Testis (tissue), 3 donors: Measurements from ENCODE around the gene SUZ12. TPM values are rescaled to one million over a fixed set of nuclear protein-coding genes. Genes with fewer than 3 reads are reported as not detected.
"Not testable (repeated sequence)": the region's sequence is repeated elsewhere in the genome, so short reads cannot be mapped to it uniquely, and the experiment has no call there.

Experiments used
- DNase-seq: peaks from one replicate; pipeline ENCODE4 v3.0.0-alpha.2; 2019
- H3K27ac ChIP-seq, 2 donors: fragments of 200-600 bp; sonication (generic); one replicate each; pipeline ENCODE4 v1.5.1; 2019
- H3K27me3 ChIP-seq: fragments of 200-600 bp; sonication (generic); one replicate; pipeline ENCODE4 v1.5.1; 2019
- H3K36me3 ChIP-seq: fragments of 200-600 bp; sonication (generic); one replicate; pipeline ENCODE4 v1.5.1; 2017; ENCODE audit warnings: low read depth; ENCODE audit errors: missing control alignments
- H3K4me1 ChIP-seq: fragments of 200-600 bp; sonication (generic); one replicate; pipeline ENCODE4 v1.5.1; 2019
- H3K4me3 ChIP-seq, 2 donors: fragments of 200-600 bp; sonication (generic); one replicate each; pipeline ENCODE4 v1.5.1; 2017 to 2019
- H3K9me3 ChIP-seq: fragments of 200-600 bp; sonication (generic); one replicate; pipeline ENCODE4 v1.5.1; 2017
- POLR2A ChIP-seq: fragments of 450-650 bp; IDR thresholded peaks from one replicate; pipeline ENCODE4 v1.6.1; 2017; ENCODE audit warnings: antibody characterized with exemption, mild to moderate bottlenecking, moderate library complexity
- whole genome bisulfite sequencing, 2 donors: methylation state at CpG; one replicate each; pipeline ENCODE4 v1.1.5; 2018; 5-methylcytosine and 5-hydroxymethylcytosine counted together
- intact Hi-C: fragments of 100-400 bp; cut with DNase I; formaldehyde crosslinking; loops from one replicate; pipeline ENCODE4 v1.15.1; 2023; ENCODE audit warnings: low total_unique reads
- polyA plus RNA-seq: library from polyadenylated mRNA; stranded (reverse); fragments of 350-450 nt; fragmentation: Illumina TruSeq; extraction: RNeasy Lipid Tissue Mini Kit (QIAGEN cat#74804); gene quantifications from one replicate; pipeline ENCODE4 v1.2.3, GENCODE V29; 2014; ENCODE audit warnings: low read depth, low replicate concordance; ENCODE audit not compliant: insufficient read depth
- total RNA-seq, 2 donors: library from RNA; depleted of rRNA; stranded (reverse); fragments of >200 nt; gene quantifications; one replicate each; pipeline ENCODE4 v1.2.3, GENCODE V29; 2016
- TF ChIP-seq, protein P1 (sequence below), 3 experiments: fragments of 450-650 bp in 2 of 3; fragments of 200-600 bp in 1 of 3; sonication (generic) in 1 of 3; IDR thresholded peaks; one replicate each; pipeline ENCODE4 v1.5.1; 2016 to 2019; ENCODE audit warnings: antibody characterized with exemption in 3 of 3, mild to moderate bottlenecking in 2 of 3, moderate library complexity in 1 of 3

SUZ12 gene
- total and polyA plus RNA-seq, 3 donors from 2014 or later, result 31.1 to 42.0 (median 38.2) TPM

DNA sequence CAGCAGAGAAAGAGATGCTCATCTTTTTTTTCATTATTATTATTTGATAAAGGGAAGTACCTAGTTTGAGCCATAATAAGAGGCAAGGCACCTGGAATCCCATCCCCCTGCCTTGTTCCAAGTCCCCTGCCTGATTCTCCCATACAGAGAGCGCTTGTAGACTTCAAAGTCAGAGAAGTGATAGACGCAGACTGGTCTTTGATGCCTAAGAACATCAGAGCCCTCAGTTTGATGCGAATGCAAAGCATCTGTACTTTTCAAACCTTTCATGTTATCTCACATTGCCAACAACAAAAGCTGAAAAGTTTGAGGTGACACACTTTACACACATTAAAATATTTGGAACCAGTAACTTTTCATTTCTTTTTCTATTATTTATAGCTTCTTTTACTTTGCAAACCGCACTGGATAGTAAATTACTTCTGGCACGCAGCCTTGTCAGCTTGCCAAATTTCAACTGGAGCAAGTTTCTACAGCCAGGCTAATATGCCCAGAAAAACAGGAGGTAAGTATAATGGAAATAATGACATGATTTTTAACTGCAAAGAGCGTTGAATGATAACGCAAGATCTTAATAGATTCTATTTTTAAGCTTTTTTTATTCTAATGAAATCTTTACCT lies 29.4 kb upstream of the SUZ12 start:
- no peak overlapping the region for H3K27ac ChIP-seq
- no peaks in the 10 kb centered on the region for H3K27me3 ChIP-seq
- WGBS, 2 donors, result 23 to 38% methylated on average over 7 of the region's 7 CpGs
- intact Hi-C loops, result no loop called here
- peak; percentile 55 for DNase-seq
- H3K36me3 ChIP-seq, result no peaks in the 10 kb centered on the region
- no peaks in the 10 kb centered on the region for H3K9me3 ChIP-seq
- H3K4me3 ChIP-seq, result no peak overlapping the region
- no peak for TF ChIP-seq POLR2A
- TF ChIP-seq, protein P1, sequence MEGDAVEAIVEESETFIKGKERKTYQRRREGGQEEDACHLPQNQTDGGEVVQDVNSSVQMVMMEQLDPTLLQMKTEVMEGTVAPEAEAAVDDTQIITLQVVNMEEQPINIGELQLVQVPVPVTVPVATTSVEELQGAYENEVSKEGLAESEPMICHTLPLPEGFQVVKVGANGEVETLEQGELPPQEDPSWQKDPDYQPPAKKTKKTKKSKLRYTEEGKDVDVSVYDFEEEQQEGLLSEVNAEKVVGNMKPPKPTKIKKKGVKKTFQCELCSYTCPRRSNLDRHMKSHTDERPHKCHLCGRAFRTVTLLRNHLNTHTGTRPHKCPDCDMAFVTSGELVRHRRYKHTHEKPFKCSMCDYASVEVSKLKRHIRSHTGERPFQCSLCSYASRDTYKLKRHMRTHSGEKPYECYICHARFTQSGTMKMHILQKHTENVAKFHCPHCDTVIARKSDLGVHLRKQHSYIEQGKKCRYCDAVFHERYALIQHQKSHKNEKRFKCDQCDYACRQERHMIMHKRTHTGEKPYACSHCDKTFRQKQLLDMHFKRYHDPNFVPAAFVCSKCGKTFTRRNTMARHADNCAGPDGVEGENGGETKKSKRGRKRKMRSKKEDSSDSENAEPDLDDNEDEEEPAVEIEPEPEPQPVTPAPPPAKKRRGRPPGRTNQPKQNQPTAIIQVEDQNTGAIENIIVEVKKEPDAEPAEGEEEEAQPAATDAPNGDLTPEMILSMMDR (IDR thresholded peaks at IDR 0.05), result no peak
- no peaks in the 10 kb centered on the region for H3K4me1 ChIP-seq

DNA sequence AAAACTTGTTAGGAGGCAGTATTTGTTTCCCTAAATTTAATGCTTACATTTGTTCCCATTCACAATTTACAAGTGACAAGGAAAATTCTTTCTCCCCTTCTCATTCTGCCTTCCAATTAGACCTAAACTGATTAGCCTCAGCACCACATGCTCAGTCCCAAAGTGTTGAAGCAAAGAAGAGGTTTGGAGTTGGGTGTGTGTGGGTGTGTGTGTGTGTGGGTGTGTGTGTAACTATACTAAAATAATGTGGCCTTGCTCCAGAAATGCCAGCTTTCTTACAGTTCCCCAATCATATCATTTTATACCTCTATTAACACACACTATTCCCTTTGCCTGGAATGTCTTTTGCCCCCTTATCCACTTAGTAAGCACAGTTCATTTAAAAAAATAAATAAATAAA lies 28.4 kb upstream of the SUZ12 start:
- no peaks in the 10 kb centered on the region for H3K27me3 ChIP-seq
- no peak for DNase-seq
- H3K27ac ChIP-seq, result no peak overlapping the region
- intact Hi-C loops, result no loop called here
- H3K4me3 ChIP-seq, result no peak overlapping the region
- no peaks in the 10 kb centered on the region for H3K36me3 ChIP-seq
- TF ChIP-seq, protein P1 (IDR thresholded peaks at IDR 0.05), result no peak
- TF ChIP-seq POLR2A, result no peak
- H3K9me3 ChIP-seq, result no peaks in the 10 kb centered on the region
- H3K4me1 ChIP-seq, result no peaks in the 10 kb centered on the region

DNA sequence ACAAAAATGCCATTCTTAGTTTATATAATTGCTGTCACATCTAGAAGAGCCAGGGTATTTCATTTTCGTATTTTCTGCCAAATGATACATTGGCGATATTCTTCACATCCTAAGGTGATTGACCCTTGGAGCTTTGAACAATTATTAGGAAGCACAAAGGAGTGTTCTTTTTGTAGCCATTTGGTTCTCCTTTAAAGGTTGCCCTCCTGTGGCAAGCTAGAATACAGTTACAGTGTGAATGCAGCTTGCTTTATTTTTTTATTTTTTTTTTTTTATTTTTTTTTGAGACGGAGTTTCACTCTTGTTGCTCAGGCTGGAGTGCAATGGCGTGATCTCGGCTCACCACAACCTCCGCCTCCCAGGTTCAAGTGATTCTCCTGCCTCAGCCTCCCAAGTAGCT lies 24.1 kb upstream of the SUZ12 start:
- 55 to 59% methylated on average over 6 of the region's 6 CpGs for WGBS, 2 donors
- H3K36me3 ChIP-seq, H3K27me3 ChIP-seq, DNase-seq, intact Hi-C loops, H3K4me3 ChIP-seq, H3K4me1 ChIP-seq, H3K27ac ChIP-seq, H3K9me3 ChIP-seq: not testable (repeated sequence)

DNA sequence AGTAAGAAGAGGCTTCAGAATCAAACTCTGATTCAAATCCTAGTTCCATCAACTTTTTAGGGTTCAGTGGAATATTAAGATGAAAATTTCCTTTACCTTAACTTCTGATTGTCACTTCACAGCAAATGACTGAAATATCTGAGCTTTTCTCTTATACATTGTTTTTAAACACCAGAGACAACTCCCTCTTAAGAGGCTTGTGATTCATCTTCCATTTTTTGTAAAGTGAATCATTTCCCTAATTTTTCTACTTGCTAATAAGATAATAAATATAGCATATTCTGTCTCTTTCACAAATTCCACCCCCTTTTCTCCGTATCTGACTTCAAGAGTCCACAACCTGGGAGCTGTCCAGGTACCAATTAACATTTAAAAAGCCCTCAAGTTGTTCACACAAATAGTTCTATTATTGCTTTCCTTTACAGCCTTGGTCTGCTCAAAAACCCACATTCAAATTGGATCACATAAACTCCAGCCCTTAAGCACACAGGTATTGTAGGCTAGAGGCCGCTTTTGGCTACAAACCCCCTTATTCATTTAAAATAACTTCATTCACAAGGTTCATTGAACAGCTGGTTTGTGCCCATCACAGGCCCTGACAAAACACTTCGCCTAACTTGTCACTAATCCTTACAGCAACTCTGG lies 21.2 kb upstream of the SUZ12 start:
- intact Hi-C loops, result no loop called here

DNA sequence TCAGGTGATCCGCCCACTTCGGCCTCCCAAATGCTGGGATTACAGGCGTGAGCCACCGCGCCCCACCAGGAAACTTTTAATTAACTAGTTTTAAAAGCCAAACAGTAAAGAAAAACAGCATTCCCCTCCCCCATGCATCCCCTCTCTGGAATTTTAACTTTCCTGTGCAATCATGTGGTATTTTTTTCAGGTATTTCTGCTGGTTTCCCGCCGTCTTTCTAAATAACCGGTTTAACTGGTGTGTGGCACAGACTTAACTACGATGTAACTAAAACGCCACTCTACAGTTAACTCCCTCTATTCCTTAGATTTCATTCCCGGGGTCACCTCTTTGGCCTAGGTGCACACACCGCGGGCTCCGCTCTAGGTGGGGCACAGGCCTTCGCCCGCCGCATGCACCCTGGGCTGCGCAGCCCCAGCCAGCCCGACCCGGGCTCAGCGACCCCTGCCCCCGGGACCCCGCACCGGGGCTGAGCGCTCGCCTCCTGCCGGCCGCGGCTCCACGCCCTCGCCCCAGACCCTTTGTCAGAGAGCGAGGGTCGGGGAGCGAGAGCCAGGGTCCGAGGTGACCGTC lies 20.2 kb upstream of the SUZ12 start:
- DNase-seq, result no peak
- Histone ChIP-seq H3K4me1 (no peaks in the 10 kb centered on the region), H3K4me3 (peak overlapping the region; percentile 34 to 45), H3K27ac (no peak overlapping the region), H3K36me3 (no peaks in the 10 kb centered on the region), H3K9me3 (no peaks in the 10 kb centered on the region), H3K27me3 (no peaks in the 10 kb centered on the region)
- TF ChIP-seq POLR2A, result no peak
- TF ChIP-seq, protein P1 (IDR thresholded peaks at IDR 0.05), result no peak
- WGBS, 2 donors, result 37 to 57% methylated on average over 17 to 36 of the region's 36 CpGs
- intact Hi-C loops, result no loop called here

More for the DNA sequence above, 21.2 kb upstream of the SUZ12 start:
- H3K4me1 ChIP-seq, result no peaks in the 10 kb centered on the region
- no peak for TF ChIP-seq POLR2A
- TF ChIP-seq, protein P1 (IDR thresholded peaks at IDR 0.05), result no peak
- H3K27me3 ChIP-seq, result no peaks in the 10 kb centered on the region
- no peak overlapping the region for H3K4me3 ChIP-seq
- H3K36me3 ChIP-seq, result no peaks in the 10 kb centered on the region
- no peak overlapping the region for H3K27ac ChIP-seq
- no peaks in the 10 kb centered on the region for H3K9me3 ChIP-seq
- WGBS, 2 donors, result 80 to 83% methylated on average over 3 of the region's 3 CpGs
- no peak for DNase-seq
